ENCODE results near the gene MPV17L2.

- TF ChIP-seq SIN3A (IDR thresholded peaks at IDR 0.05; ENCODE audit: borderline replicate concordance, insufficient read depth, low read depth, low read length) (no peak), POLR2AphosphoS5 (IDR thresholded peaks at IDR 0.05; ENCODE audit: low read depth, low read length) (no peak)
- TF ChIP-seq, protein P1, sequence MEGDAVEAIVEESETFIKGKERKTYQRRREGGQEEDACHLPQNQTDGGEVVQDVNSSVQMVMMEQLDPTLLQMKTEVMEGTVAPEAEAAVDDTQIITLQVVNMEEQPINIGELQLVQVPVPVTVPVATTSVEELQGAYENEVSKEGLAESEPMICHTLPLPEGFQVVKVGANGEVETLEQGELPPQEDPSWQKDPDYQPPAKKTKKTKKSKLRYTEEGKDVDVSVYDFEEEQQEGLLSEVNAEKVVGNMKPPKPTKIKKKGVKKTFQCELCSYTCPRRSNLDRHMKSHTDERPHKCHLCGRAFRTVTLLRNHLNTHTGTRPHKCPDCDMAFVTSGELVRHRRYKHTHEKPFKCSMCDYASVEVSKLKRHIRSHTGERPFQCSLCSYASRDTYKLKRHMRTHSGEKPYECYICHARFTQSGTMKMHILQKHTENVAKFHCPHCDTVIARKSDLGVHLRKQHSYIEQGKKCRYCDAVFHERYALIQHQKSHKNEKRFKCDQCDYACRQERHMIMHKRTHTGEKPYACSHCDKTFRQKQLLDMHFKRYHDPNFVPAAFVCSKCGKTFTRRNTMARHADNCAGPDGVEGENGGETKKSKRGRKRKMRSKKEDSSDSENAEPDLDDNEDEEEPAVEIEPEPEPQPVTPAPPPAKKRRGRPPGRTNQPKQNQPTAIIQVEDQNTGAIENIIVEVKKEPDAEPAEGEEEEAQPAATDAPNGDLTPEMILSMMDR (IDR thresholded peaks at IDR 0.05): no peak
- TF ChIP-seq, protein P2, sequence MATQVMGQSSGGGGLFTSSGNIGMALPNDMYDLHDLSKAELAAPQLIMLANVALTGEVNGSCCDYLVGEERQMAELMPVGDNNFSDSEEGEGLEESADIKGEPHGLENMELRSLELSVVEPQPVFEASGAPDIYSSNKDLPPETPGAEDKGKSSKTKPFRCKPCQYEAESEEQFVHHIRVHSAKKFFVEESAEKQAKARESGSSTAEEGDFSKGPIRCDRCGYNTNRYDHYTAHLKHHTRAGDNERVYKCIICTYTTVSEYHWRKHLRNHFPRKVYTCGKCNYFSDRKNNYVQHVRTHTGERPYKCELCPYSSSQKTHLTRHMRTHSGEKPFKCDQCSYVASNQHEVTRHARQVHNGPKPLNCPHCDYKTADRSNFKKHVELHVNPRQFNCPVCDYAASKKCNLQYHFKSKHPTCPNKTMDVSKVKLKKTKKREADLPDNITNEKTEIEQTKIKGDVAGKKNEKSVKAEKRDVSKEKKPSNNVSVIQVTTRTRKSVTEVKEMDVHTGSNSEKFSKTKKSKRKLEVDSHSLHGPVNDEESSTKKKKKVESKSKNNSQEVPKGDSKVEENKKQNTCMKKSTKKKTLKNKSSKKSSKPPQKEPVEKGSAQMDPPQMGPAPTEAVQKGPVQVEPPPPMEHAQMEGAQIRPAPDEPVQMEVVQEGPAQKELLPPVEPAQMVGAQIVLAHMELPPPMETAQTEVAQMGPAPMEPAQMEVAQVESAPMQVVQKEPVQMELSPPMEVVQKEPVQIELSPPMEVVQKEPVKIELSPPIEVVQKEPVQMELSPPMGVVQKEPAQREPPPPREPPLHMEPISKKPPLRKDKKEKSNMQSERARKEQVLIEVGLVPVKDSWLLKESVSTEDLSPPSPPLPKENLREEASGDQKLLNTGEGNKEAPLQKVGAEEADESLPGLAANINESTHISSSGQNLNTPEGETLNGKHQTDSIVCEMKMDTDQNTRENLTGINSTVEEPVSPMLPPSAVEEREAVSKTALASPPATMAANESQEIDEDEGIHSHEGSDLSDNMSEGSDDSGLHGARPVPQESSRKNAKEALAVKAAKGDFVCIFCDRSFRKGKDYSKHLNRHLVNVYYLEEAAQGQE (IDR thresholded peaks at IDR 0.05; ENCODE audit: insufficient read depth in 1 of 2, low read depth in 2 of 2, low read length in 1 of 2): no peak
Observed at GRCh38 chr19:18155095-18156087, 37.6 kb upstream of the MPV17L2 start.
